Cardiac muscle cell (in vitro differentiated cells and primary cell): Measurements from ENCODE around the gene TBC1D22B. TPM values are rescaled to one million over a fixed set of nuclear protein-coding genes. Genes with fewer than 3 reads are reported as not detected.

Source experiments
- DNase-seq, 2 donors: peaks; one replicate each; pipeline versions ENCODE4 v3.0.0 to v3.0.0-alpha.2; 2010 to 2017; ENCODE audit warnings: low read depth in 1 of 2, low spot score in 1 of 2
- H3K27ac ChIP-seq: fragments of 200-600 bp; sonication (generic); 2 replicates; pipeline ENCODE4 v1.5.1; 2016
- H3K27me3 ChIP-seq: fragments of 200-600 bp; sonication (generic); 2 replicates; pipeline ENCODE4 v1.6.0; 2016; ENCODE audit warnings: control low read depth
- H3K36me3 ChIP-seq: fragments of 200-600 bp; sonication (generic); 2 replicates; pipeline ENCODE4 v1.5.1; 2016; ENCODE audit warnings: control low read depth
- H3K4me1 ChIP-seq: fragments of 200-600 bp; sonication (generic); 2 replicates; pipeline ENCODE4 v1.8.1; 2017; ENCODE audit warnings: low read depth, mild to moderate bottlenecking, mixed run types
- H3K4me3 ChIP-seq: fragments of 200-600 bp; sonication (generic); 2 replicates; pipeline ENCODE4 v1.5.1; 2016; ENCODE audit warnings: mild to moderate bottlenecking
- H3K9me3 ChIP-seq: fragments of 200-600 bp; sonication (generic); 2 replicates; pipeline ENCODE4 v1.5.1; 2017; ENCODE audit warnings: low read depth, mild to moderate bottlenecking, control low read depth
- polyA plus RNA-seq: library from polyadenylated mRNA; unstranded; fragments of >200 nt; fragmentation: Nextera tagmentation; extraction: Ambion mirVana; gene quantifications from 2 replicates; pipeline ENCODE4 v1.2.1, GENCODE V29; 2016
- total RNA-seq: library from RNA; depleted of rRNA; stranded (reverse); fragments of >200 nt; gene quantifications from 2 replicates; pipeline ENCODE4 v1.2.3, GENCODE V29; 2016
- TF ChIP-seq, protein P1 (sequence below): IDR thresholded peaks from 2 replicates; pipeline ENCODE4 v1.5.1; 2012; ENCODE audit warnings: low read depth, mild to moderate bottlenecking, low read length

TBC1D22B gene
- total and polyA plus RNA-seq, 2 experiments from 2014 or later = 12.8 to 13.3 TPM

DNA sequence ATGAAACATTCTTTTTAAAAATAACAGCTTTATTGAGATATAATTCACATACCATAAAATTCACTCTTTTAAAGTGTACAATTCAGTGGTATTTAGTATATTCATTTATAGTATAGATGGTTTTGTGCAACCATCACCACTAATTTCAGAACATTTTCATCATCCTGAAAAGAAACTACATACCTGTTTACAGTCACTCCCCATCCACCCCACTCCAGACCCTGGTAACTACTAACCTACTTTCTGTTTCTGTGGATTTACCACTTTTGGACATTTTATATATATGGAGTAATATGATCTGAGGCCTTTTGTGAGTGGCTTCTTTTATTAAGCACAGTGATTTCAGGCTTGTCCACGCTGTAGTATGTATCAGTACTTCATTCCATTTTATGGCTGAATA, 2.9 kb downstream of the TBC1D22B start:
- no peaks in the 10 kb centered on the region for H3K9me3 ChIP-seq
- H3K27me3 ChIP-seq = no peaks in the 10 kb centered on the region
- no peak overlapping the region for H3K27ac ChIP-seq
- no peak for DNase-seq
- TF ChIP-seq, protein P1, sequence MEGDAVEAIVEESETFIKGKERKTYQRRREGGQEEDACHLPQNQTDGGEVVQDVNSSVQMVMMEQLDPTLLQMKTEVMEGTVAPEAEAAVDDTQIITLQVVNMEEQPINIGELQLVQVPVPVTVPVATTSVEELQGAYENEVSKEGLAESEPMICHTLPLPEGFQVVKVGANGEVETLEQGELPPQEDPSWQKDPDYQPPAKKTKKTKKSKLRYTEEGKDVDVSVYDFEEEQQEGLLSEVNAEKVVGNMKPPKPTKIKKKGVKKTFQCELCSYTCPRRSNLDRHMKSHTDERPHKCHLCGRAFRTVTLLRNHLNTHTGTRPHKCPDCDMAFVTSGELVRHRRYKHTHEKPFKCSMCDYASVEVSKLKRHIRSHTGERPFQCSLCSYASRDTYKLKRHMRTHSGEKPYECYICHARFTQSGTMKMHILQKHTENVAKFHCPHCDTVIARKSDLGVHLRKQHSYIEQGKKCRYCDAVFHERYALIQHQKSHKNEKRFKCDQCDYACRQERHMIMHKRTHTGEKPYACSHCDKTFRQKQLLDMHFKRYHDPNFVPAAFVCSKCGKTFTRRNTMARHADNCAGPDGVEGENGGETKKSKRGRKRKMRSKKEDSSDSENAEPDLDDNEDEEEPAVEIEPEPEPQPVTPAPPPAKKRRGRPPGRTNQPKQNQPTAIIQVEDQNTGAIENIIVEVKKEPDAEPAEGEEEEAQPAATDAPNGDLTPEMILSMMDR = no peak
- no peak overlapping the region for H3K4me3 ChIP-seq
- H3K36me3 ChIP-seq = no peaks in the 10 kb centered on the region
- H3K4me1 ChIP-seq = peaks cover 7% of the 10 kb centered on the region

DNA sequence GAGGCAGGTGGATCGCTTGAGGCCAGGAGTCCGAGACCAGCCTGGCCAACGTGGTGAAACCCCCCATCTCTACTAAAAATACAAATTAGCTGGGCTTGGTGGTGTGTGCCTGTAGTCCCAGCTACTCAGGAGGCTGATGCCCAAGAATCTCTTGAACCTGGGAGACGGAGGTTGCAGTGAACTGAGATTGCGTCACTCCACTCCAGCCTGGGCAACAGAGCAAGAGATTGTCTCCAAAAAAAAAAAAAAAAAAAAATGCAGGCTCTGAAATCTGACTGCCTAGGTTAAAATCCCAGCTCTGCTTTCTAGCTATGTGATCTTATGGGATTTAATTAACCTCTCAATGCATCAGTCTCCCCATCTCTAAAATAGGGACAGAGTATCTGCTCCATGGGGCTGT, 3.6 kb downstream of the TBC1D22B start:
- DNase-seq = no peak

DNA sequence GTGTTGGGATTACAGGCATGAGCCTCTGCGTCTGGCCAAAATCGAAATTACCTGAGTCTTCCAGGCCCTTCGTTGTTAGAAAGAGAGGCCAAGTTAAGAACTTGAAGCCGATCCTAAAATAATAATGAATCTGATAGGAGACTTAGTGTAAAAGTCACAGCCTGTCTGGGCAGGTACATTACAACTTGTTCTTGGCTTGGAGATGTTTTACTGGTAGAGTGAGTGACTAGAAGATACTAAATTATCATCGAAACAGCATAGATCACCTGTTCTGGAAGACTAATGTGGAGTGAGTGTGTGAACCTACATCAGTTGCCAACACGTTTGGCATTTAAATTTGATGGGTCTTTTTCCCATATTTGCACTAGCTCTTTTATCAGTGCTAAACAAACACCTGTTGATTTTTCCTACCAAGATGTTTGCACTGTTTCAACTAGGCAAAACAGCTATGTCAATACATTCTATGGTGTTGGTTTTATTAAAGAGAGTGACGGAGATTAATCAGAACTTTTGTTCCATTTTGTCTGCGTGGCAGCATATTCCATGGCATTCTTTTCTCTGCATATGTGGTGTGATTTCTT, 5.0 kb downstream of the TBC1D22B start:
- Histone ChIP-seq H3K27ac (no peak overlapping the region), H3K4me3 (no peak overlapping the region), H3K36me3 (no peaks in the 10 kb centered on the region), H3K27me3 (no peaks in the 10 kb centered on the region), H3K9me3 (no peaks in the 10 kb centered on the region), H3K4me1 (peaks cover 7% of the 10 kb centered on the region)
- TF ChIP-seq, protein P1 = no peak
- DNase-seq = no peak

More for the DNA sequence above, 3.6 kb downstream of the TBC1D22B start:
- no peaks in the 10 kb centered on the region for H3K36me3 ChIP-seq
- TF ChIP-seq, protein P1 = no peak
- no peak overlapping the region for H3K27ac ChIP-seq
- no peaks in the 10 kb centered on the region for H3K27me3 ChIP-seq
- H3K4me3 ChIP-seq = no peak overlapping the region
- H3K9me3 ChIP-seq = no peaks in the 10 kb centered on the region
- peaks cover 7% of the 10 kb centered on the region for H3K4me1 ChIP-seq

- Histone ChIP-seq H3K9me3 (no peaks in the 10 kb centered on the region), H3K4me3 (no peak overlapping the region)
Measured at GRCh38 chr6:37265001-37265400, 7.4 kb downstream of the TBC1D22B start.

DNA sequence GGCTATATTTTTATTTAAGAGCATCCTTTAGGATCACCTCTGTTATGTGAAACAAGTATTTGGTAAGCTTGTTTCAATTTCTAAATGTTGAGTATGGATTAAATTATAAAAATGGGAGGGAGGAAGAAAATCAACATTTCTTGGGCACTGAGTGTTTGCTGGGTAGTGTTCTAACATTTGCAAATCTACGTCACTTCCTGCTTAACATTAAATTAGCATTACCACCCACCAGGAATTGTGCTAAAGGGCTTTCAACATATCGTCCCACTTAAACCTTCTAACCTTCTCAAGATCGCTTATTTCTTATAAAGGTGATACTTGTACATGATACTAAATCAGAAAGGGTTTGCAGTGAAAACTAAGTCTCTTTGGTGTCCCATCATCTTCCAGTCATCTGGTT, 8.3 kb downstream of the TBC1D22B start:
- no peak overlapping the region for H3K4me3 ChIP-seq
- TF ChIP-seq, protein P1 = no peak
- peaks cover 3% of the 10 kb centered on the region for H3K36me3 ChIP-seq

More at GRCh38 chr6:37265001-37265400, 7.4 kb downstream of the TBC1D22B start:
- H3K36me3 ChIP-seq = no peaks in the 10 kb centered on the region
- no peak overlapping the region for H3K27ac ChIP-seq
- peaks cover 3% of the 10 kb centered on the region for H3K4me1 ChIP-seq
- no peaks in the 10 kb centered on the region for H3K27me3 ChIP-seq
- DNase-seq = no peak
- TF ChIP-seq, protein P1 = no peak

GRCh38 chr6:37269105-37269504, 11.5 kb downstream of the TBC1D22B start:
- peaks cover 3% of the 10 kb centered on the region for H3K36me3 ChIP-seq
- no peak for DNase-seq
- H3K27ac ChIP-seq = no peak overlapping the region
- TF ChIP-seq, protein P1 = no peak
- no peak overlapping the region for H3K4me3 ChIP-seq
- H3K4me1 ChIP-seq = no peaks in the 10 kb centered on the region
- no peaks in the 10 kb centered on the region for H3K27me3 ChIP-seq
- no peaks in the 10 kb centered on the region for H3K9me3 ChIP-seq

More for the DNA sequence above, 8.3 kb downstream of the TBC1D22B start:
- no peaks in the 10 kb centered on the region for H3K9me3 ChIP-seq
- peaks cover 3% of the 10 kb centered on the region for H3K4me1 ChIP-seq
- no peak overlapping the region for H3K27ac ChIP-seq
- H3K27me3 ChIP-seq = no peaks in the 10 kb centered on the region
- DNase-seq = no peak
